Prostate gland (tissue), 2 donors: ENCODE results near the gene NFATC2IP. TPM values are rescaled to one million over a fixed set of nuclear protein-coding genes. Genes with fewer than 3 reads are reported as not detected.

ENCODE experiments used
- DNase-seq: peaks from one replicate; pipeline ENCODE4 v3.0.0-alpha.2; 2019; ENCODE audit warnings: low spot score
- H3K27ac ChIP-seq, 2 donors: fragments of 200-600 bp; sonication (generic); 2 replicates each; pipeline ENCODE4 v1.5.1; 2017 to 2019
- H3K27me3 ChIP-seq: fragments of 200-600 bp; sonication (generic); replicated peaks from 2 replicates; pipeline ENCODE4 v1.5.1; 2019; ENCODE audit not compliant: insufficient read depth
- H3K36me3 ChIP-seq, 2 donors: fragments of 200-600 bp; sonication (generic); 1 replicate in 1 of 2; 2 replicates in 1 of 2; pipeline versions ENCODE4 v1.5.1 to v1.8.1; 2017 to 2019
- H3K4me1 ChIP-seq: fragments of 200-600 bp; sonication (generic); replicated peaks from 2 replicates; pipeline ENCODE4 v1.5.1; 2019
- H3K4me3 ChIP-seq, 2 donors: fragments of 200-600 bp; sonication (generic); 2 replicates each; pipeline ENCODE4 v1.5.1; 2017 to 2019
- H3K9me3 ChIP-seq: fragments of 200-600 bp; sonication (generic); 2 replicates; pipeline ENCODE4 v1.5.1; 2017
- POLR2A ChIP-seq: fragments of 450-650 bp; IDR thresholded peaks from one replicate; pipeline ENCODE4 v1.6.1; 2016; ENCODE audit warnings: antibody characterized with exemption, mild to moderate bottlenecking
- POLR2AphosphoS5 ChIP-seq: sonication (generic); formaldehyde crosslinking; IDR thresholded peaks from one replicate; pipeline ENCODE4 v1.6.1; 2017; ENCODE audit warnings: antibody characterized with exemption
- WGBS: methylation state at CpG from one replicate; pipeline ENCODE4 v1.1.5; 2018; 5-methylcytosine and 5-hydroxymethylcytosine counted together
- intact Hi-C: fragments of 100-400 bp; cut with DNase I; formaldehyde crosslinking; loops from one replicate; pipeline ENCODE4 v1.14.2; 2022
- total RNA-seq, 2 donors: library from RNA; depleted of rRNA; stranded (reverse); fragments of >200 nt; gene quantifications; one replicate each; pipeline ENCODE4 v1.1.0, GENCODE V29; 2016
- TF ChIP-seq, protein P1 (sequence below), 4 experiments: fragments of 200-600 bp in 2 of 4; fragments of 450-650 bp in 2 of 4; sonication (generic) in 2 of 4; IDR thresholded peaks; 1 replicate in 3 of 4; 2 replicates in 1 of 4; pipeline ENCODE4 v1.5.1; 2016 to 2019; ENCODE audit warnings: antibody characterized with exemption in 4 of 4, mild to moderate bottlenecking in 2 of 4, moderate library complexity in 2 of 4

The NFATC2IP gene
- total RNA-seq, 2 donors from 2014 or later = 18.8 to 47.3 TPM

GRCh38 chr16:28904828-28905227, 45.9 kb upstream of the NFATC2IP start:
- no peaks in the 10 kb centered on the region for H3K27me3 ChIP-seq
- WGBS = 93% methylated on average over 15 of the region's 16 CpGs
- H3K4me3 ChIP-seq = no peak overlapping the region
- H3K9me3 ChIP-seq = no peaks in the 10 kb centered on the region
- no peaks in the 10 kb centered on the region for H3K4me1 ChIP-seq
- DNase-seq = no peak
- H3K27ac ChIP-seq = no peak overlapping the region
- intact Hi-C loops = no loop called here
- TF ChIP-seq POLR2AphosphoS5 = no peak
- TF ChIP-seq, protein P1, sequence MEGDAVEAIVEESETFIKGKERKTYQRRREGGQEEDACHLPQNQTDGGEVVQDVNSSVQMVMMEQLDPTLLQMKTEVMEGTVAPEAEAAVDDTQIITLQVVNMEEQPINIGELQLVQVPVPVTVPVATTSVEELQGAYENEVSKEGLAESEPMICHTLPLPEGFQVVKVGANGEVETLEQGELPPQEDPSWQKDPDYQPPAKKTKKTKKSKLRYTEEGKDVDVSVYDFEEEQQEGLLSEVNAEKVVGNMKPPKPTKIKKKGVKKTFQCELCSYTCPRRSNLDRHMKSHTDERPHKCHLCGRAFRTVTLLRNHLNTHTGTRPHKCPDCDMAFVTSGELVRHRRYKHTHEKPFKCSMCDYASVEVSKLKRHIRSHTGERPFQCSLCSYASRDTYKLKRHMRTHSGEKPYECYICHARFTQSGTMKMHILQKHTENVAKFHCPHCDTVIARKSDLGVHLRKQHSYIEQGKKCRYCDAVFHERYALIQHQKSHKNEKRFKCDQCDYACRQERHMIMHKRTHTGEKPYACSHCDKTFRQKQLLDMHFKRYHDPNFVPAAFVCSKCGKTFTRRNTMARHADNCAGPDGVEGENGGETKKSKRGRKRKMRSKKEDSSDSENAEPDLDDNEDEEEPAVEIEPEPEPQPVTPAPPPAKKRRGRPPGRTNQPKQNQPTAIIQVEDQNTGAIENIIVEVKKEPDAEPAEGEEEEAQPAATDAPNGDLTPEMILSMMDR (IDR thresholded peaks at IDR 0.05) = no peak
- TF ChIP-seq POLR2A = no peak
- peaks cover 0 to 6% of the 10 kb centered on the region in 2 donors for H3K36me3 ChIP-seq

- Histone ChIP-seq H3K27me3 (no peaks in the 10 kb centered on the region), H3K27ac (no peak overlapping the region), H3K36me3 (peaks cover 0 to 6% of the 10 kb centered on the region in 2 donors), H3K9me3 (no peaks in the 10 kb centered on the region), H3K4me1 (no peaks in the 10 kb centered on the region), H3K4me3 (no peak overlapping the region)
- 83% methylated on average over 9 of the region's 9 CpGs for WGBS
- no peak for DNase-seq
- no peak for TF ChIP-seq POLR2AphosphoS5
- TF ChIP-seq, protein P1 (IDR thresholded peaks at IDR 0.05) = no peak
- TF ChIP-seq POLR2A = no peak
- intact Hi-C loops = no loop called here
Observed at GRCh38 chr16:28905229-28905754, 45.4 kb upstream of the NFATC2IP start.

DNA sequence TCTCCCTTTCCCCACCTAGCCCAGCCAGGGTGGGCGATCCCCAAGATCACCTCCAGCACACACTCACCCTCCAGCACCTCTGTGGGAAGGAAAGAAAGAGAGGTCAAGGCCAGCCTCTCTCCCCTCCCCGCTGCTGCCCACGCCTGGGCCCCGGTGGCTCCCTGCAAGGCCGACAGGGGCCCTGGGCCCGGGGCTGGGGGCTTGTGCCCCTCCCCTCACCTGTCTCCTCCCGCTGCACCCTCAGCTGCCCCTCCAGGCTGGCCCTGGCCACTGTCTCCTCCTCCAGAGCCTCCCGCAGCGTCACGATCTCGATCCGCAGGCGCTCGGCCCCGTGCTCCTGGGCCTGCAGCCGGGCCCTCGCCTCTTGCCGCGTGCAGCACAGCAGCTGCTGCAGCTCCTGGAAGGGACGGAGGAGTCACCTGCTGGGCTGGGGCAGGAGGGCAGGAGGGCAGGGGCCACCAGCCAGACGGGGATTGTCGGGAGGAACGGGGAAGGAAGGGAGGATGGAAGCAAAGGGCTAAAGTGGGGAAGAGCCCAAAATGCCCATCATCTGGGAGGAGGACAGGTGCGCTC, 44.9 kb upstream of the NFATC2IP start:
- H3K4me3 ChIP-seq = no peak overlapping the region
- no peaks in the 10 kb centered on the region for H3K27me3 ChIP-seq
- no peaks in the 10 kb centered on the region for H3K4me1 ChIP-seq
- no peaks in the 10 kb centered on the region for H3K9me3 ChIP-seq
- no peak for DNase-seq
- H3K27ac ChIP-seq = no peak overlapping the region
- peaks cover 0 to 6% of the 10 kb centered on the region in 2 donors for H3K36me3 ChIP-seq
- TF ChIP-seq, protein P1 (IDR thresholded peaks at IDR 0.05) = no peak
- TF ChIP-seq POLR2A = no peak
- WGBS = 79% methylated on average over 24 of the region's 24 CpGs
- intact Hi-C loops = no loop called here

GRCh38 chr16:28910086-28911031, 40.4 kb upstream of the NFATC2IP start:
- 80% methylated on average over 18 of the region's 19 CpGs for WGBS
- no peaks in the 10 kb centered on the region for H3K4me1 ChIP-seq
- no peak overlapping the region for H3K27ac ChIP-seq
- TF ChIP-seq, protein P1 (IDR thresholded peaks at IDR 0.05) = no peak
- TF ChIP-seq POLR2A (no peak), POLR2AphosphoS5 (no peak)
- intact Hi-C loops = no loop called here
- H3K27me3 ChIP-seq = no peaks in the 10 kb centered on the region
- no peak overlapping the region for H3K4me3 ChIP-seq
- no peaks in the 10 kb centered on the region for H3K9me3 ChIP-seq
- peaks cover 3 to 8% of the 10 kb centered on the region in 2 donors for H3K36me3 ChIP-seq
- no peak for DNase-seq
